CD4-positive, alpha-beta T cell treated with Interleukin-2 at 100 ng/mL for 4 hours (primary cell): ENCODE data around the gene RENBP.
A peak's percentile ranks its signal among the peaks of the same experiment; 100 is the strongest.

Source experiments
- DNase-seq: peaks from one replicate; pipeline ENCODE4 v3.0.0-alpha.2; 2020; ENCODE audit warnings: low spot score

RENBP gene

GRCh38 chrX:153919281-153919680 lies 25.2 kb downstream of the RENBP start:
- DNase-seq: no peak

- no peak for DNase-seq
Observed at GRCh38 chrX:153917869-153918268, 26.6 kb downstream of the RENBP start.

- DNase-seq: no peak
Observed at GRCh38 chrX:153913701-153914100, 30.7 kb downstream of the RENBP start.

DNA sequence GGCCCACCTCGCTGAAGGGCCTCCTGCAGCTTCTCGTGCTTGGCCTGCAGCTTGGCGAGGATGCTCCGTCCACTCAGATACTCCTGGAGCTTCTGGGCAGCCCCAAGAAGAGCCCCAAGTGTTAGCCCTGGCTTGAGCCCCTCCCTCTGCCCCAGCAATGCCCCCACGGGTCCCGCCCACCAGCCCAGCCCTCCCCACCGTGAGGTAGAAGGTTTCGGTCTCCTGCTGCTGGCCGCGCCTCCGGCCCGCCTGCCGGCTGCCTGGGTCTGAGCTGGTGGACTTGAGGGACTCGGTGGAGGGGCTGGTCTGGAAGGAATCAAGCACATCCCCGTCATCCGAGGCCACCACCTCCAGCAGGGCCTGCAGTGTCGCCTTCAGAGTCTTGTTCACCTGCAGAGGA lies 31.2 kb downstream of the RENBP start:
- DNase-seq: no peak

GRCh38 chrX:153911798-153912197 lies 32.6 kb downstream of the RENBP start:
- no peak for DNase-seq

GRCh38 chrX:153910446-153910845 lies 34.0 kb downstream of the RENBP start:
- no peak for DNase-seq

DNA sequence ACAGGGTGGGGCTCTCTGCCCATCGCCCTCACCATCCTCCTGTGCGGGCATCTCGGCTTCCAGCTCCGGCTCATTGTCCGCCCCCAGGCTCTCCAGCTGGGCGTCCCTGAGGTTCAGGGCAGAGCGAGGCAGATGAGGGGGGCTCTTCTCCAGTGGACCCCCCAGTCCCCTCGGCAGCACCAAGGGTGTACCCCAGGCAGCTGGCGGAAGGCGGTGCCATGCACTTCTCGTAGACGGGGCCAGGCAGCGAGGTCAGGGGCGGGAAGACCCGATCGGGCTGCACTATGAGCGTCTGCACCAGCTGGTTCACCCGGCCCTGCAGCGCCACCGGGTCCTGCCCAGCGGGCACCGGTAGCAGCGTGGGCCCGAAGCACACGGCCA lies 34.5 kb downstream of the RENBP start:
- no peak for DNase-seq

- DNase-seq: no peak
Observed at GRCh38 chrX:153909024-153909979, 35.1 kb downstream of the RENBP start.

GRCh38 chrX:153908219-153908860 lies 36.1 kb downstream of the RENBP start:
- DNase-seq: no peak

DNA sequence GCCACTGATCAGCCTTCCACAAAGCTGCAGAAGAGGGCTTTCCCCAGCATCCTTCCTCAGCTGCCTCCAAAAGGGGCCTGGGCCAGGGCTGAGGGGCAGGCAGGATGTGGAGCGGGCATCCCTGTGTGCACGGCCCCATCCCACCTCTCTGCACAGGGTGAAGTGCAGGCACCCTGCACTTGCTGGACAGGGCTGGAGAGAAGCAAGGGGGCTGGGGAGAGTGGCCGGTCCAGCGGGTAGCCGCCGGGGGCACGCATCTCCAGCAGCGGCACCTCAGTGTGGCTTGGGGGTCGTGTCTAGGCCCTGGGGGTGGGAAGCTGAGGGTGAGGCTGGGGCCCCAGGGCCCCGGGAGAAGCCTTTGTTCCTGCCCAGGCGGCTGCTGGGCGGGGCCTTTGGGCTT lies 37.0 kb downstream of the RENBP start:
- no peak for DNase-seq

DNA sequence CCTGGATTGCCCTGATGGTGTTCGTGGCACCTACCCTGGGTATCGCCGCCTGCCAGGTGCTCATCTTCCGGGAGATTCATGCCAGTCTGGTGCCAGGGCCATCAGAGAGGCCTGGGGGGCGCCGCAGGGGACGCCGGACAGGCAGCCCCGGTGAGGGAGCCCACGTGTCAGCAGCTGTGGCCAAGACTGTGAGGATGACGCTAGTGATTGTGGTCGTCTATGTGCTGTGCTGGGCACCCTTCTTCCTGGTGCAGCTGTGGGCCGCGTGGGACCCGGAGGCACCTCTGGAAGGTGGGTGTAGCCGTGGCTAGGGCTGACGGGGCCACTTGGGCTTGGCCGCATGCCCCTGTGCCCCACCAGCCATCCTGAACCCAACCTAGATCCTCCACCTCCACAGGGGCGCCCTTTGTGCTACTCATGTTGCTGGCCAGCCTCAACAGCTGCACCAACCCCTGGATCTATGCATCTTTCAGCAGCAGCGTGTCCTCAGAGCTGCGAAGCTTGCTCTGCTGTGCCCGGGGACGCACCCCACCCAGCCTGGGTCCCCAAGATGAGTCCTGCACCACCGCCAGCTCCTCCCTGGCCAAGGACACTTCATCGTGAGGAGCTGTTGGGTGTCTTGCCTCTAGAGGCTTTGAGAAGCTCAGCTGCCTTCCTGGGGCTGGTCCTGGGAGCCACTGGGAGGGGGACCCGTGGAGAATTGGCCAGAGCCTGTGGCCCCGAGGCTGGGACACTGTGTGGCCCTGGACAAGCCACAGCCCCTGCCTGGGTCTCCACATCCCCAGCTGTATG lies 38.1 kb downstream of the RENBP start:
- DNase-seq: no peak

DNA sequence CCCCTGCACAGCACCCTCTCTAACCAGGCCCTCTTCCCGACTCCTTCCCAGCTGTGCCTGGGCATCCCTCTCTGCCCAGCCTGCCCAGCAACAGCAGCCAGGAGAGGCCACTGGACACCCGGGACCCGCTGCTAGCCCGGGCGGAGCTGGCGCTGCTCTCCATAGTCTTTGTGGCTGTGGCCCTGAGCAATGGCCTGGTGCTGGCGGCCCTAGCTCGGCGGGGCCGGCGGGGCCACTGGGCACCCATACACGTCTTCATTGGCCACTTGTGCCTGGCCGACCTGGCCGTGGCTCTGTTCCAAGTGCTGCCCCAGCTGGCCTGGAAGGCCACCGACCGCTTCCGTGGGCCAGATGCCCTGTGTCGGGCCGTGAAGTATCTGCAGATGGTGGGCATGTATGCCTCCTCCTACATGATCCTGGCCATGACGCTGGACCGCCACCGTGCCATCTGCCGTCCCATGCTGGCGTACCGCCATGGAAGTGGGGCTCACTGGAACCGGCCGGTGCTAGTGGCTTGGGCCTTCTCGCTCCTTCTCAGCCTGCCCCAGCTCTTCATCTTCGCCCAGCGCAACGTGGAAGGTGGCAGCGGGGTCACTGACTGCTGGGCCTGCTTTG lies 38.9 kb downstream of the RENBP start:
- no peak for DNase-seq

DNA sequence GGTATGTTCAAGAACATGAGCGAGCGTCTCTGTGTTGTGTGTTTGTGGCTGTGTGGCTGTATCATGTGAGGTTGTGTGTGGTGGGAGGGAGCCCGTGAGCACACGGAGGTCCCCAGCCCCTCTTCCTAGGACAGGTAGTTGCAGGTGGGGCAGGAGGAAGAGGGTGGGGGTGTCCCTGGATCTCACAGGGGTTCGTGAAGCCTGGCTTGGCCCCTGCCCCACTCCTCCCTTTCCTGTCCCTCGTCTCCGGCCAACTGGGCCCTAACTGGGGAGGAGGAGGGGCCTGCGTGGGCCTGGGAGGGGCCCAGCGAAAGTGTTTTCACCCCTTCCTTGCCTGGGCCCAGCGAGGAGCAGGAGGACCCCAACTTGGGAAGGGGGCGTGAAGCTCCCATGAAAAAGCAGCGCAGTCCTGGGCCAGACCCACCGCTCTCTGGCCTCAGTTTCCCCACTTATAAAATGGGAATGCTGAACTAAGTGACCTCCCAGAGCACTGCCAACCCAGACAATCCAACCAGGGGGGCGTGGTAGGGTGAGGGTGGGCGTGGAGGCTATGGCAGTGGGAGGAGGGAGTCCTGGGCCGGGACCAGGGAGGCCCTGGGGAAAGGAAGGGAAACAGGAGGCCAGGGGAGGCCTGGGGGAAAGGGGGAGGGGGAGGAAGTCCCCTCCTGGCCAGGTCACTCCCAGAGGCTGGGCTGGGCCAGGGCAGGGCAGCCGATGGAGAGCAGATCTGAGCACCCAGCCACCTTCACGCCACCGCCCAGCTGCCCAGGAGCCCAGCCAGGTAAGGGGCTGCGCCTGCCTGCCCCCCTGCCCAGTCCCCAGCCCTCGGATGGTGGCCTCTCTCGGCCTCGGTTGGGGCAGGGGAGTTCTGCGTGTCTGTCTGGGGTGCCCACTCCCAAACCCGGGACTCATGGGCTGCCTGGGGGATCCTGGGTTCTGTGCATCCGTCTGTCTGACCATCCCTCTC lies 40.2 kb downstream of the RENBP start, which contains the start of gene AVPR2:
TSS of gene AVPR2 (plus strand) at position 683 of the 967 bp plus-strand sequence. CDS start 473 bp downstream, outside the sequence.
- DNase-seq: no peak

- no peak for DNase-seq
Observed at GRCh38 chrX:153903238-153903980, 41.0 kb downstream of the RENBP start.

- no peak for DNase-seq
Observed at GRCh38 chrX:153902385-153902784, 42.1 kb downstream of the RENBP start.

- DNase-seq: no peak
Observed at GRCh38 chrX:153901753-153902140, 42.7 kb downstream of the RENBP start.

DNA sequence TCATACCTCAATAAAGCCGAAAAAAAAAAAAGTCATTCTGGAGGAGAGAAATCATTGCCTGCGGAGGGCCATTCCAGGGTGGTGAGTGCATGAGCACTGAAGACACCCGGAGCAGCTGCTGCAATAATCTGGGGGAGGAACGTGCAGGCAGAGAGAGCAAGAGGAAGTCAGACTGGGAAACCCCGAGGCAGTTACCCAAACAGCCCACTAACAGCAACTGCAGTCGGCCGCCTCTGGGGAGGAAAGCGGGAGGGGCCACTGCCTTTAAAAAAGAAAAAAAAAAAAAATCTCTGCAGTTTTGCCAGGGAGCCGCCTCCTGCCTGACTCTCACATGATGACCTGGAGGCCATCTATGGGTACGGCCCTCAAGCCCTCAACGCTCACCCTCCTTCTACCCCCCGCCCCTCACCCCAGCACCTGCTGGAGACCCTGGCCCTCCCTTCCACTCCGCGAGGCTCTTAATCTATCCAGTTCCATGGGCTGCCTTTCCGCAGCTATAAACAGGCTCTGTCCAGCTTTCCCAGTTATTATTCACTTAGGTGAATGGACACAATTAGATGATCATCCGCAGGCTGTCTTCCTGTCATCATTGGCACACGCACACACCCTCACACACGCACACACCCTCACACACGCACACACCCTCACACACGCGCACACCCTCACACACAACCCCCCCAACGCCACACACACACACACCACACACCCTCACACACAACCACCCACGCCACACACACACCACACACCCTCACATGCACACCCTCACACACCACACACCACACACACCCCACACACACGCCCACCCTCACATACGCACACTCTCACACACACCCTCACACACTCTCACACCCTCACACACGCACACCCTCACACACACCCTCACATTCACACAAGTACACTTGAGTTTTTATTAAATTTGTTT lies 43.4 kb downstream of the RENBP start:
- peak; percentile 64 for DNase-seq

GRCh38 chrX:153897899-153898298 lies 46.5 kb downstream of the RENBP start:
- DNase-seq: no peak

DNA sequence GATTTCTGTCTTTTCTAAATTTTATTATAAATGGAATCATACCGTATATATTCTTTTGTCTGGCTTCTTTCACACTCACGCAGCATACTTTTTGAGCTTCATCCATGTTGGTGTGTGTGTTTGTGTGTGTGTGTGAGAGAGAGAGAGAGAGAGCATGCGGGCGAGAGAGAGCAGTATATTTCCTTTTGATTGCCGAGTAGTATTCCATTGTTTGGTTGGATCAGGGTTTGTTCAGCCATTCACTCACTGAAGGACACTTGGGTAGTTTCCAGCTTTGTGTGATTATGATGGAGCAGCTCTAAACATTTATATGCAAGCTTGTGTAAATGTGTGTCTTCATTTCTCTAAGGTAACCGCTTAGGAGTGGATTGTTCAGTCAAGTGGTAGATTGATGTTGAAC lies 55.3 kb downstream of the RENBP start:
- no peak for DNase-seq
